Measurements from ENCODE around the gene CD38.
A peak's percentile ranks its signal among the peaks of the same experiment; 100 is the strongest.

Gene CD38

GRCh38 chr4:15881820-15882219 is 103.7 kb downstream of the CD38 start:
- peaks cover 3% of the 10 kb centered on the region; the same call in 1 of the 2 replicates for H3K27me3 ChIP-seq (ENCODE audit: control insufficient read depth, low read length)
- no peaks in the 10 kb centered on the region for H4K20me1 ChIP-seq (ENCODE audit: control insufficient read depth, insufficient read depth, low read depth, low read length)
- H3K9me2 ChIP-seq (replicated peaks; ENCODE audit: control insufficient read depth, low read length) = no peaks in the 10 kb centered on the region
- H3K36me3 ChIP-seq (ENCODE audit: control insufficient read depth, low read length) = no peaks in the 10 kb centered on the region
- peaks cover 3% of the 10 kb centered on the region; the same call in 1 of the 2 replicates for H3K9me3 ChIP-seq (ENCODE audit: control insufficient read depth, insufficient read depth, low read length)
- H3K4me1 ChIP-seq (ENCODE audit: control insufficient read depth, low read length) = peaks cover 3% of the 10 kb centered on the region
- no peak overlapping the region for H3K4me2 ChIP-seq (ENCODE audit: low read length)
- H3K79me2 ChIP-seq (ENCODE audit: control insufficient read depth, low read length) = no peaks in the 10 kb centered on the region
- H3F3A ChIP-seq (ENCODE audit: control insufficient read depth, insufficient read depth) = no peaks in the 10 kb centered on the region
- TF ChIP-seq CTCF (IDR thresholded peaks at IDR 0.05; ENCODE audit: low read depth, low read length, poor library complexity, severe bottlenecking) (no peak), EZH2phosphoT487 (IDR thresholded peaks at IDR 0.05; ENCODE audit: borderline replicate concordance, low read length) (no peak)
- H3K27ac ChIP-seq (ENCODE audit: low read depth, low read length) = no peak overlapping the region
- H3K4me3 ChIP-seq (ENCODE audit: low read length) = no peak overlapping the region

- Histone ChIP-seq H3K36me3 (ENCODE audit: control insufficient read depth, low read length) (no peaks in the 10 kb centered on the region), H4K20me1 (ENCODE audit: control insufficient read depth, insufficient read depth, low read depth, low read length) (no peaks in the 10 kb centered on the region), H3K9me2 (replicated peaks; ENCODE audit: control insufficient read depth, low read length) (no peaks in the 10 kb centered on the region), H3K27me3 (ENCODE audit: control insufficient read depth, low read length) (peaks cover 3% of the 10 kb centered on the region; the same call in 1 of the 2 replicates), H3K4me3 (ENCODE audit: low read length) (no peak overlapping the region), H3K79me2 (ENCODE audit: control insufficient read depth, low read length) (no peaks in the 10 kb centered on the region), H3K4me1 (ENCODE audit: control insufficient read depth, low read length) (peaks cover 3% of the 10 kb centered on the region), H3K4me2 (ENCODE audit: low read length) (no peak overlapping the region), H3F3A (ENCODE audit: control insufficient read depth, insufficient read depth) (no peaks in the 10 kb centered on the region), H3K9me3 (ENCODE audit: control insufficient read depth, insufficient read depth, low read length) (peaks cover 3% of the 10 kb centered on the region; the same call in 1 of the 2 replicates), H3K27ac (ENCODE audit: low read depth, low read length) (no peak overlapping the region)
- TF ChIP-seq CTCF (IDR thresholded peaks at IDR 0.05; ENCODE audit: low read depth, low read length, poor library complexity, severe bottlenecking) = peak; percentile 97
- TF ChIP-seq EZH2phosphoT487 (IDR thresholded peaks at IDR 0.05; ENCODE audit: borderline replicate concordance, low read length) = no peak
These were observed 104.6 kb downstream of the CD38 start for GRCh38 chr4:15882675-15883086.

- no peaks in the 10 kb centered on the region for H3K9me2 ChIP-seq (replicated peaks; ENCODE audit: control insufficient read depth, low read length)
These were observed 105.6 kb downstream of the CD38 start for GRCh38 chr4:15883610-15884243.

More at GRCh38 chr4:15883610-15884243, 105.6 kb downstream of the CD38 start:
- Histone ChIP-seq H3K9me3 (ENCODE audit: control insufficient read depth, insufficient read depth, low read length) (no peaks in the 10 kb centered on the region), H3F3A (ENCODE audit: control insufficient read depth, insufficient read depth) (no peaks in the 10 kb centered on the region), H3K27ac (ENCODE audit: low read depth, low read length) (no peak overlapping the region), H3K4me2 (ENCODE audit: low read length) (no peak overlapping the region), H3K36me3 (ENCODE audit: control insufficient read depth, low read length) (no peaks in the 10 kb centered on the region), H3K4me3 (ENCODE audit: low read length) (no peak overlapping the region), H3K27me3 (ENCODE audit: control insufficient read depth, low read length) (peaks cover 3% of the 10 kb centered on the region; the same call in 1 of the 2 replicates), H3K4me1 (ENCODE audit: control insufficient read depth, low read length) (peaks cover 3% of the 10 kb centered on the region), H3K79me2 (ENCODE audit: control insufficient read depth, low read length) (no peaks in the 10 kb centered on the region), H4K20me1 (ENCODE audit: control insufficient read depth, insufficient read depth, low read depth, low read length) (no peaks in the 10 kb centered on the region)
- TF ChIP-seq CTCF (IDR thresholded peaks at IDR 0.05; ENCODE audit: low read depth, low read length, poor library complexity, severe bottlenecking) (no peak), EZH2phosphoT487 (IDR thresholded peaks at IDR 0.05; ENCODE audit: borderline replicate concordance, low read length) (no peak)

Measured in DOHH2 (cell line).